Measurements from ENCODE around the gene RGS6.

GRCh38 chr14:71959055-71959454 is 26.8 kb downstream of the RGS6 start:
- no peak for TF ChIP-seq POLR2AphosphoS5 (IDR thresholded peaks at IDR 0.05)
- TF ChIP-seq, protein P1, sequence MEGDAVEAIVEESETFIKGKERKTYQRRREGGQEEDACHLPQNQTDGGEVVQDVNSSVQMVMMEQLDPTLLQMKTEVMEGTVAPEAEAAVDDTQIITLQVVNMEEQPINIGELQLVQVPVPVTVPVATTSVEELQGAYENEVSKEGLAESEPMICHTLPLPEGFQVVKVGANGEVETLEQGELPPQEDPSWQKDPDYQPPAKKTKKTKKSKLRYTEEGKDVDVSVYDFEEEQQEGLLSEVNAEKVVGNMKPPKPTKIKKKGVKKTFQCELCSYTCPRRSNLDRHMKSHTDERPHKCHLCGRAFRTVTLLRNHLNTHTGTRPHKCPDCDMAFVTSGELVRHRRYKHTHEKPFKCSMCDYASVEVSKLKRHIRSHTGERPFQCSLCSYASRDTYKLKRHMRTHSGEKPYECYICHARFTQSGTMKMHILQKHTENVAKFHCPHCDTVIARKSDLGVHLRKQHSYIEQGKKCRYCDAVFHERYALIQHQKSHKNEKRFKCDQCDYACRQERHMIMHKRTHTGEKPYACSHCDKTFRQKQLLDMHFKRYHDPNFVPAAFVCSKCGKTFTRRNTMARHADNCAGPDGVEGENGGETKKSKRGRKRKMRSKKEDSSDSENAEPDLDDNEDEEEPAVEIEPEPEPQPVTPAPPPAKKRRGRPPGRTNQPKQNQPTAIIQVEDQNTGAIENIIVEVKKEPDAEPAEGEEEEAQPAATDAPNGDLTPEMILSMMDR (IDR thresholded peaks at IDR 0.05) = no peak
- TF ChIP-seq POLR2A (IDR thresholded peaks at IDR 0.05) = no peak

Measured in breast epithelium (tissue), 3 donors.